ENCODE measurements around the gene ATF4.

GRCh38 chr22:39528681-39529486, 8.5 kb downstream of the ATF4 start:
- no peak for TF ChIP-seq RARB (CRISPR knock-in tag; IDR thresholded peaks at IDR 0.05)
- no peak for TF ChIP-seq TCF4 (CRISPR knock-in tag; IDR thresholded peaks at IDR 0.05; ENCODE audit: borderline replicate concordance)
- TF ChIP-seq ARNTL (CRISPR knock-in tag; IDR thresholded peaks at IDR 0.05; ENCODE audit: borderline replicate concordance, low read depth), result no peak
- no peak for TF ChIP-seq ESRRG (CRISPR knock-in tag; IDR thresholded peaks at IDR 0.05)
- TF ChIP-seq POU6F1 (CRISPR knock-in tag; IDR thresholded peaks at IDR 0.05; ENCODE audit: borderline replicate concordance, low read depth), result no peak
- TF ChIP-seq GLIS3 (CRISPR knock-in tag; IDR thresholded peaks at IDR 0.05), result no peak
- TF ChIP-seq, protein P1, sequence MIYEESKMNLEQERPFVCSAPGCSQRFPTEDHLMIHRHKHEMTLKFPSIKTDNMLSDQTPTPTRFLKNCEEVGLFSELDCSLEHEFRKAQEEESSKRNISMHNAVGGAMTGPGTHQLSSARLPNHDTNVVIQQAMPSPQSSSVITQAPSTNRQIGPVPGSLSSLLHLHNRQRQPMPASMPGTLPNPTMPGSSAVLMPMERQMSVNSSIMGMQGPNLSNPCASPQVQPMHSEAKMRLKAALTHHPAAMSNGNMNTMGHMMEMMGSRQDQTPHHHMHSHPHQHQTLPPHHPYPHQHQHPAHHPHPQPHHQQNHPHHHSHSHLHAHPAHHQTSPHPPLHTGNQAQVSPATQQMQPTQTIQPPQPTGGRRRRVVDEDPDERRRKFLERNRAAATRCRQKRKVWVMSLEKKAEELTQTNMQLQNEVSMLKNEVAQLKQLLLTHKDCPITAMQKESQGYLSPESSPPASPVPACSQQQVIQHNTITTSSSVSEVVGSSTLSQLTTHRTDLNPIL (CRISPR knock-in tag; IDR thresholded peaks at IDR 0.05; ENCODE audit: low read depth), result no peak
- TF ChIP-seq, protein P2, sequence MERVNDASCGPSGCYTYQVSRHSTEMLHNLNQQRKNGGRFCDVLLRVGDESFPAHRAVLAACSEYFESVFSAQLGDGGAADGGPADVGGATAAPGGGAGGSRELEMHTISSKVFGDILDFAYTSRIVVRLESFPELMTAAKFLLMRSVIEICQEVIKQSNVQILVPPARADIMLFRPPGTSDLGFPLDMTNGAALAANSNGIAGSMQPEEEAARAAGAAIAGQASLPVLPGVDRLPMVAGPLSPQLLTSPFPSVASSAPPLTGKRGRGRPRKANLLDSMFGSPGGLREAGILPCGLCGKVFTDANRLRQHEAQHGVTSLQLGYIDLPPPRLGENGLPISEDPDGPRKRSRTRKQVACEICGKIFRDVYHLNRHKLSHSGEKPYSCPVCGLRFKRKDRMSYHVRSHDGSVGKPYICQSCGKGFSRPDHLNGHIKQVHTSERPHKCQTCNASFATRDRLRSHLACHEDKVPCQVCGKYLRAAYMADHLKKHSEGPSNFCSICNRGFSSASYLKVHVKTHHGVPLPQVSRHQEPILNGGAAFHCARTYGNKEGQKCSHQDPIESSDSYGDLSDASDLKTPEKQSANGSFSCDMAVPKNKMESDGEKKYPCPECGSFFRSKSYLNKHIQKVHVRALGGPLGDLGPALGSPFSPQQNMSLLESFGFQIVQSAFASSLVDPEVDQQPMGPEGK (CRISPR knock-in tag; IDR thresholded peaks at IDR 0.05; ENCODE audit: borderline replicate concordance), result no peak
- TF ChIP-seq CSRNP3 (CRISPR knock-in tag; IDR thresholded peaks at IDR 0.05), result no peak
- no peak for TF ChIP-seq BACH2 (CRISPR knock-in tag; IDR thresholded peaks at IDR 0.05; ENCODE audit: borderline replicate concordance)
